ENCODE data around the gene RPGRIP1. TPM values are rescaled to one million over a fixed set of nuclear protein-coding genes. Genes with fewer than 3 reads are reported as not detected.
A peak's percentile ranks its signal among the peaks of the same experiment; 100 is the strongest.
"Not testable (repeated sequence)": the region's sequence is repeated elsewhere in the genome, so short reads cannot be mapped to it uniquely, and the experiment has no call there.

RPGRIP1 gene
- total RNA-seq, 6 donors from 2014 or later = 0.15 to 1.0 (median 0.34) TPM; not detected in 1

DNA sequence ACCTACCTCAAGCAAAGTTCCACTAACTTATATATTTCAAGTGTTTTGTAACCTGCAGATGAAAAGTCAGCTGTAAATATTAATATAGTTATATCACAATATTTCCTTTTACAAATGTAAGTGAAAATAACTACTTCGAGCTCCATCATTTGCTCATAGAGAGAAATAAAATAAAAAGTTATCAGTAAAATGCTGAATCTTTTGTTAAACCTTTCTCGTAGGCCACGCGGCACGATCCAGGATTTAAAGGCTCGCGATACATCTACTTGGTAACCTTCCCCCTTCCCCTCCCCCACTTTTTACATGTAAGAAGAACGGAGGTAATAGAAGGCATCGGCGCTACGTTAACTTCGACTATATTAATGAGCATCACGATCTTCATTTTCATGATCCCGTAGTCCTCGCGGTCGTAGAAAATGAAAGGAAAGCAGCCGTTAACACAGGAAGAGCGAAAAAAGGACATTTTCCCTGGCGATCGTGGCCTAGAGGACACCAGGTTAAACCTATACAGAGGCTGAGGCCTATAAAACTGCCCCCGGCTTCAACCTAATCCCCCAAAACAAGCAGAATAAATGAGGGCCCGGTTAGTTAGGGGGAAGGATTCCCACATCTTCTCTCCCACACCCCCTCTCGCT lies 11.1 kb upstream of the RPGRIP1 start:
- Histone ChIP-seq H3K27ac (peak overlapping the region; percentile 93 to 96 (median 96)), H3K9me3 (no peaks in the 10 kb centered on the region), H3K4me3 (peak overlapping the region; percentile 58 to 91 (median 68)), H3K4me1 (peaks cover 30 to 51% (median 38%) of the 10 kb centered on the region in 4 donors), H3K36me3 (peaks cover 0 to 26% (median 7%) of the 10 kb centered on the region in 4 donors), H3K27me3 (no peaks in the 10 kb centered on the region)
- ATAC-seq (ENCODE audit: low FRiP score in 2 of 2) (peak in 1 of 2 donors; percentile 17), DNase-seq (peak in 1 of 2 donors; percentile 37)
- WGBS, 2 donors = 0% methylated on average over 24 of the region's 24 CpGs
- TF ChIP-seq POLR2AphosphoS5 (IDR thresholded peaks at IDR 0.05) = no peak
- TF ChIP-seq, protein P1, sequence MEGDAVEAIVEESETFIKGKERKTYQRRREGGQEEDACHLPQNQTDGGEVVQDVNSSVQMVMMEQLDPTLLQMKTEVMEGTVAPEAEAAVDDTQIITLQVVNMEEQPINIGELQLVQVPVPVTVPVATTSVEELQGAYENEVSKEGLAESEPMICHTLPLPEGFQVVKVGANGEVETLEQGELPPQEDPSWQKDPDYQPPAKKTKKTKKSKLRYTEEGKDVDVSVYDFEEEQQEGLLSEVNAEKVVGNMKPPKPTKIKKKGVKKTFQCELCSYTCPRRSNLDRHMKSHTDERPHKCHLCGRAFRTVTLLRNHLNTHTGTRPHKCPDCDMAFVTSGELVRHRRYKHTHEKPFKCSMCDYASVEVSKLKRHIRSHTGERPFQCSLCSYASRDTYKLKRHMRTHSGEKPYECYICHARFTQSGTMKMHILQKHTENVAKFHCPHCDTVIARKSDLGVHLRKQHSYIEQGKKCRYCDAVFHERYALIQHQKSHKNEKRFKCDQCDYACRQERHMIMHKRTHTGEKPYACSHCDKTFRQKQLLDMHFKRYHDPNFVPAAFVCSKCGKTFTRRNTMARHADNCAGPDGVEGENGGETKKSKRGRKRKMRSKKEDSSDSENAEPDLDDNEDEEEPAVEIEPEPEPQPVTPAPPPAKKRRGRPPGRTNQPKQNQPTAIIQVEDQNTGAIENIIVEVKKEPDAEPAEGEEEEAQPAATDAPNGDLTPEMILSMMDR (IDR thresholded peaks at IDR 0.05) = no peak
- no peak for TF ChIP-seq EP300 (IDR thresholded peaks at IDR 0.05)
- no peak for TF ChIP-seq POLR2A (IDR thresholded peaks at IDR 0.05)

DNA sequence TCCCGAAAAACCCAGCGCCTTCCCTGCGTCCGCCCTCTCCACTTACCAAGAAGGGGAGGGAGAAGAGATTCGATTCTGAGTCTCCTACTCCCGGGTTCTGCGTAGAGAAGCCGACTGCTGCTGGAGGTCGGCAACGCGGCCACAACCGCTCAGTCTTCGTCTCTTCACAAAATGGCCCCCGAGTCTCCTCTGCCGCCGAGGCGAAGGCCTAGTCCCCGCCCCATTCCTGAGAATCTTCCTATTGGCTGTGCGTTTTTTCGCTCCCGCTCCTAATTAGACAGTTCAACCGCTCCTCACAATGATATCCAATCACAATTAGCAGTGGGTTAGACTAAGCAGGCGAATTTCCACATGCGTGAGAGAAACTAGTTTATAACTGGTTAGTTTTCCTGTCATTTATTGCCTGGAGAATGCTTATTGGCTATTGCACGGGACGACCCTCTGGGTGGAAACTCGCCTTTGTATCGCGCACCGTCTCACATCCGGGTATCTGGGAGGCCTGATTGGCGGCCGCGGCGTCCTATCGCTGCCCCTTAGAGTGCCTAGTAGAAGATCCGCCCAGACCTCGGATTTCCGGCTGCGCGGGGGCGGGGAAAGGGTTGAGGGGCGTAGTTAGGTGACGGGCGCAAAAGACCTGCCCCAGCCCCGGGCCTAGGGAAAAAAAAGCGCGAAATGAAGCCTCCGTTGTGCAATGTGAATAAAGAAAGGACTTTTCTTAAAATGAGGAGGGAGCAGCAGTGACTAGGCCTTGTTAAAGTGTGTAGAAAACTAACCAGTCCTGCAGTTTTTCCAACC lies 10.4 kb upstream of the RPGRIP1 start, which contains the start of gene HNRNPC:
Gene HNRNPC (minus strand): TSS at position 191 of the 795 bp plus-strand sequence. CDS start 35,249 bp downstream, outside the sequence.
- TF ChIP-seq, protein P1 (IDR thresholded peaks at IDR 0.05) = peak in 1 of 6 experiments; percentile 20
- TF ChIP-seq EP300 (IDR thresholded peaks at IDR 0.05) = no peak
- TF ChIP-seq POLR2AphosphoS5 (IDR thresholded peaks at IDR 0.05) = peak; percentile 95 to 97
- peak; percentile 90 to 98 (median 95) for TF ChIP-seq POLR2A (IDR thresholded peaks at IDR 0.05)
- Histone ChIP-seq H3K27ac (peak within 1 kb of the TSS; percentile 93 to 96 (median 96)), H3K4me1 (peaks cover 23 to 45% (median 31%) of the 10 kb centered on the region in 4 donors), H3K4me3 (peak within 1 kb of the TSS; percentile 58 to 91 (median 68)), H3K9me3 (no peaks in the 10 kb centered on the region), H3K27me3 (no peaks in the 10 kb centered on the region), H3K36me3 (peaks cover 0 to 18% (median 3%) of the 10 kb centered on the region in 4 donors)
- 1% methylated on average over 49 of the region's 49 CpGs for WGBS, 2 donors
- peak; percentile 100 for DNase-seq
- ATAC-seq (ENCODE audit: low FRiP score in 2 of 2) = peak; percentile 97 to 99

DNA sequence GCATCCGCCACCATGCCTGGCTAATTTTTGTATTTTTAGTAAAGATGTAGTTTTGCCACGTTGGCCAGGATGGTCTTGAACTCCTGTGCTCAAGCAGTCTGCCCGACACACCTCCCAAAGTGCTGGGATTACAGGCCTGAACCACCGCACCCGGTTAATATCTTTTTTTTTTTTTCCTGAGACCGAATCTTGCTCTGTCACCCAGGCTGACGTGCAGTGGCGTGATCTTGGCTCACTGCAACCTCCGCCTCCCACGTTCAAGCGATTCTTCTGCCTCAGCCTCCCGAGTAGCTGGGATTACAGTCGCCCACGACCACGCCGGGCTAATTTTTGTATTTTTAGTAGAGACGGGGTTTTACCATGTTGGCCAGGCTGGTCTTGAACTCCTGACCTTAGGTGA lies 7.2 kb upstream of the RPGRIP1 start:
- DNase-seq; ATAC-seq (ENCODE audit: low FRiP score in 2 of 2): not testable (repeated sequence)
- WGBS, 2 donors = 94 to 95% methylated on average over 17 of the region's 17 CpGs

DNA sequence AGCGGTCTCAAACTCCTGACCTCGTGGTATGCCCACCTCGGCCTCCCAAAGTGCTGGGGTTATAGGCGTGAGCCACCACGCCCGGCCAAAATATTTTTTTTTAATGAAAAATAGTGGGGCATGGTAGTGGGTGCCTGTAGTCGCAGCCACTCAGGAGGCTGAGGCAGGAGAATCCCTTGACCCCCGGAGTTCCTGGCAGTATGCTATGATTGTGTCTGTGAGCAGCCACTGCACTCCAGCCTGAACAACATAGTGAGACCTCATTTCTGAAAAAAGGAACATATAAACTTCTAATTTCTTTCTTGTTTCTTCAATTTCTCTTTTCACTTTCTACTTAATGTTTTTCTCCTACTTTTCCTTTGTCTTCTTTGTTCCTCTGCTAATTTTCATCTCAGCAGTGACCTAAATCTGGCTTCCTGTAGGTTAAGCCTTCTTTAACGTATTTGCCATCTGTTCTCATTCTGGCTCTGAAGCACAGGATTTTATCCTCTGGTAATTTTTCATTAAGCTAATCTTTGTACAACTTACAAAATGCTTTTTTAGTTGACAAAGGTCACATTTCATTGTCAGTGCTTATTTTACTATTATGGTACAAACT lies 4.5 kb upstream of the RPGRIP1 start:
- no peaks in the 10 kb centered on the region for H3K36me3 ChIP-seq
- no peak overlapping the region for H3K4me3 ChIP-seq
- no peak for ATAC-seq (ENCODE audit: low FRiP score in 2 of 2)
- WGBS, 2 donors = 88 to 89% methylated on average over 9 of the region's 9 CpGs
- H3K4me1 ChIP-seq = peaks cover 0 to 3% (median 0%) of the 10 kb centered on the region in 4 donors
- no peak for DNase-seq
- H3K27ac ChIP-seq = no peak overlapping the region
- H3K27me3 ChIP-seq = no peaks in the 10 kb centered on the region
- no peak for TF ChIP-seq POLR2AphosphoS5 (IDR thresholded peaks at IDR 0.05)
- no peak for TF ChIP-seq EP300 (IDR thresholded peaks at IDR 0.05)
- no peak for TF ChIP-seq POLR2A (IDR thresholded peaks at IDR 0.05)
- TF ChIP-seq, protein P1 (IDR thresholded peaks at IDR 0.05) = no peak
- H3K9me3 ChIP-seq = no peaks in the 10 kb centered on the region

More for the DNA sequence above, 7.2 kb upstream of the RPGRIP1 start:
- H3K4me3 ChIP-seq, H3K36me3 ChIP-seq, H3K27me3 ChIP-seq, H3K27ac ChIP-seq, H3K9me3 ChIP-seq: not testable (repeated sequence)
- H3K4me1 ChIP-seq = peaks cover 0 to 14% (median 2%) of the 10 kb centered on the region in 4 donors

DNA sequence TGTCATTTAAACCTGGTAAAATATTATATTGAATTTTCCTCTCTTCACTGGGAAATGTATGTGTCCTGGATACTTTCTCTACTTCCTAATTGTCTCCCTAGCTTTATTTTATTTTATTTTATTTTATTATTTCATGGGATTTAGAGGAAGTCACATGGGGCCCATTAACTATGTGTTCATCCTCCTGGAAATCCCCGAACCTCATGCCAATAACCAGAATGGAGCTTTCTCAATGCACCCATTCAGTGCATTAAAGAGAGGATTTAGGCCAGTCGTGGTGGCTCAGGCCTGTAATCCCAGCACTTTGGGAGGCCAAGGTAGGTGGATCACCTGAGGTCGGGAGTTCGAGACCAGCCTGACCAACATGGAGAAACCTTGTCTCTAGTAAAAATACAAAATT lies 1.3 kb upstream of the RPGRIP1 start:
- 79 to 85% methylated on average over 4 of the region's 4 CpGs for WGBS, 2 donors

DNA sequence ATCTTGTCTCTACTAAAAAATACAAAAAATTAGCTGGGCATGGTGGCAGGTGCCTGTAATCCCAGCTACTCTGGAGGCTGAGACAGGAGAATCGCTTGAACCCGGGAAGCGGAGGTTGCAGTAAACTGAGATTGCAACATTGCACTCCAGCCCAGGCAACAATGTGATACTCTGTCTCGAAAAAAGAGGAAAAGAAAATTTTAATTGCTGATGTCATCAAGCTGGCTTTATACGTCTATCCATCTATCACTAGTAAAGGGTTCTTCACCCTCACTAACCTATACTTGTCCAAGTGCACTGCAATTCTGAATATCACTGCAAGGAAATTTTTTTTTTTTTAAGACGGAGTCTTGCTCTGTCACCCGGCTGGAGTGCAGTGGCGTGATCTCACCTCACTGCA lies 2.0 kb downstream of the RPGRIP1 start:
- ATAC-seq (ENCODE audit: low FRiP score in 2 of 2) = not testable (repeated sequence)

More for the DNA sequence above, 1.3 kb upstream of the RPGRIP1 start:
- no peak for ATAC-seq (ENCODE audit: low FRiP score in 2 of 2)
- DNase-seq = no peak
- no peak overlapping the region for H3K4me3 ChIP-seq
- H3K27me3 ChIP-seq = no peaks in the 10 kb centered on the region
- H3K27ac ChIP-seq = no peak overlapping the region
- no peaks in the 10 kb centered on the region for H3K9me3 ChIP-seq
- H3K36me3 ChIP-seq = no peaks in the 10 kb centered on the region
- no peaks in the 10 kb centered on the region for H3K4me1 ChIP-seq
- TF ChIP-seq POLR2AphosphoS5 (IDR thresholded peaks at IDR 0.05) (no peak), POLR2A (IDR thresholded peaks at IDR 0.05) (no peak), EP300 (IDR thresholded peaks at IDR 0.05) (no peak)
- TF ChIP-seq, protein P1 (IDR thresholded peaks at IDR 0.05) = no peak

DNA sequence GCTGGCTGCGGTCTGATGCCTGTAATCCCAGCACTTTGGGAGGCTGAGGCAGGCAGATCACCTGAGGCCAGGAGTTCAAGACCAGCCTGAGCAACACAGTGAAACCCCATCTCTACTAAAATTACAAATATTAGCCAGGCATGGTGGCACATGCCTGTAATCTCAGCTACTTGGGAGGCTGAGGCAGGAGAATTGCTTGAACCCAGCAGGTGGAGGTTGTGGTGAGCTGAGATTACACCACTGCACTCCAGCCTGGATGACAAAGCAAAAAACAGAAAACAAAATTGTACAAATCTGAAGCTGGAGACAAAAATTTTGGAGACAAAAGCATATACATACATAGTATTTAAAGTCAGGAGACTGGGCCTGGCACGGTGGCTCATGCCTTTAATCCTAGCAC lies 6.6 kb downstream of the RPGRIP1 start:
- 95 to 96% methylated on average over 2 of the region's 2 CpGs for WGBS, 2 donors
- not testable (repeated sequence) for H3K9me3 ChIP-seq; DNase-seq; ATAC-seq (ENCODE audit: low FRiP score in 2 of 2); H3K27me3 ChIP-seq; H3K27ac ChIP-seq; H3K36me3 ChIP-seq; H3K4me3 ChIP-seq; H3K4me1 ChIP-seq

More for the DNA sequence above, 2.0 kb downstream of the RPGRIP1 start:
- not testable (repeated sequence) for H3K4me1 ChIP-seq, H3K27ac ChIP-seq, H3K36me3 ChIP-seq, H3K4me3 ChIP-seq, DNase-seq, H3K27me3 ChIP-seq, H3K9me3 ChIP-seq
- WGBS, 2 donors = 75 to 90% methylated on average over 8 of the region's 8 CpGs
